RWPE2 (cell line): ENCODE data around the gene RPS19BP1.
"Not testable (repeated sequence)": the region's sequence is repeated elsewhere in the genome, so short reads cannot be mapped to it uniquely, and the experiment has no call there.

Experiments
- ATAC-seq: fragments of 200-7000 bp; cut with Tn5 transposase; 3 replicates; pipeline ENCODE4 v1.9.1; 2021; ENCODE audit warnings: low read depth
- DNase-seq: peaks from one replicate; pipeline ENCODE4 v3.0.0-alpha.2; 2020; ENCODE audit warnings: low spot score
- H3K27ac ChIP-seq: fragments of 450-650 bp; 2 replicates; pipeline ENCODE4 v1.5.1; 2017; ENCODE audit warnings: mild to moderate bottlenecking; ENCODE audit not compliant: poor library complexity, severe bottlenecking
- H3K27me3 ChIP-seq: fragments of 250-450 bp; sonication (Bioruptor Pico); 2 replicates; pipeline ENCODE4 v1.5.1; 2021; ENCODE audit warnings: mild to moderate bottlenecking, moderate library complexity; ENCODE audit not compliant: insufficient read depth, poor library complexity, severe bottlenecking
- H3K36me3 ChIP-seq: fragments of 250-450 bp; sonication (Bioruptor Pico); 2 replicates; pipeline ENCODE4 v1.5.1; 2020; ENCODE audit warnings: low read depth, mild to moderate bottlenecking, moderate library complexity
- H3K4me1 ChIP-seq: fragments of 250-450 bp; sonication (Bioruptor Pico); 2 replicates; pipeline ENCODE4 v1.5.1; 2021; ENCODE audit warnings: mild to moderate bottlenecking, moderate library complexity; ENCODE audit not compliant: insufficient read depth, poor library complexity, severe bottlenecking
- H3K4me3 ChIP-seq: fragments of 250-450 bp; sonication (Bioruptor Pico); 2 replicates; pipeline ENCODE4 v1.5.1; 2021; ENCODE audit warnings: mild to moderate bottlenecking, moderate library complexity; ENCODE audit not compliant: severe bottlenecking
- H3K9me3 ChIP-seq: fragments of 250-450 bp; sonication (Bioruptor Pico); 2 replicates; pipeline ENCODE4 v1.5.1; 2021; ENCODE audit warnings: mild to moderate bottlenecking, moderate library complexity; ENCODE audit not compliant: severe bottlenecking
- CTCF ChIP-seq: fragments of 450-650 bp; IDR thresholded peaks from one replicate; pipeline ENCODE4 v1.5.1; 2017; ENCODE audit warnings: mild to moderate bottlenecking, moderate library complexity; ENCODE audit not compliant: poor library complexity, severe bottlenecking

Gene RPS19BP1

GRCh38 chr22:39511226-39511625, 21.3 kb downstream of the RPS19BP1 start:
- H3K4me1 ChIP-seq = no peaks in the 10 kb centered on the region
- H3K4me3 ChIP-seq = no peak overlapping the region
- H3K36me3 ChIP-seq = peaks cover 93% of the 10 kb centered on the region
- no peak for DNase-seq
- H3K27ac ChIP-seq = no peak overlapping the region
- H3K9me3 ChIP-seq = no peaks in the 10 kb centered on the region
- no peak for ATAC-seq
- no peak for TF ChIP-seq CTCF
- H3K27me3 ChIP-seq = no peaks in the 10 kb centered on the region

GRCh38 chr22:39510529-39511149, 21.9 kb downstream of the RPS19BP1 start:
- DNase-seq (no peak), ATAC-seq (no peak)
- no peak for TF ChIP-seq CTCF
- Histone ChIP-seq H3K27me3 (no peaks in the 10 kb centered on the region), H3K27ac (no peak overlapping the region), H3K36me3 (peaks cover 94% of the 10 kb centered on the region), H3K9me3 (no peaks in the 10 kb centered on the region), H3K4me3 (no peak overlapping the region), H3K4me1 (no peaks in the 10 kb centered on the region)

GRCh38 chr22:39508393-39508792, 24.2 kb downstream of the RPS19BP1 start:
- DNase-seq = no peak
- Histone ChIP-seq H3K36me3 (peaks cover 94% of the 10 kb centered on the region), H3K4me3 (no peak overlapping the region), H3K27me3 (no peaks in the 10 kb centered on the region), H3K4me1 (no peaks in the 10 kb centered on the region), H3K27ac (no peak overlapping the region), H3K9me3 (no peaks in the 10 kb centered on the region)
- no peak for TF ChIP-seq CTCF
- no peak for ATAC-seq

- not testable (repeated sequence) for H3K4me3 ChIP-seq, ATAC-seq, H3K27ac ChIP-seq, H3K4me1 ChIP-seq, H3K27me3 ChIP-seq, DNase-seq, H3K9me3 ChIP-seq
- H3K36me3 ChIP-seq = peaks cover 85% of the 10 kb centered on the region
Observed at GRCh38 chr22:39507021-39507420, 25.5 kb downstream of the RPS19BP1 start.

GRCh38 chr22:39504071-39504470, 28.5 kb downstream of the RPS19BP1 start:
- Histone ChIP-seq H3K4me1 (no peaks in the 10 kb centered on the region), H3K36me3 (peaks cover 58% of the 10 kb centered on the region), H3K27ac (no peak overlapping the region), H3K9me3 (no peaks in the 10 kb centered on the region), H3K27me3 (no peaks in the 10 kb centered on the region), H3K4me3 (no peak overlapping the region)
- ATAC-seq (no peak), DNase-seq (no peak)
- no peak for TF ChIP-seq CTCF
